Keratinocyte (primary cell): ENCODE results near the gene EXOSC6. TPM values are rescaled to one million over a fixed set of nuclear protein-coding genes. Genes with fewer than 3 reads are reported as not detected.

Experiments
- DNase-seq: peaks from one replicate; pipeline ENCODE4 v3.0.0-alpha.2; 2011; ENCODE audit warnings: low read depth, missing footprints, low spot score
- FAIRE-seq: peaks from 2 replicates; lab custom pipeline; 2011; peaks lifted over from hg19 to GRCh38; lab: Jason Lieb, UNC
- H2AFZ ChIP-seq: 2 replicates; pipeline ENCODE4 v1.6.0; 2012; ENCODE audit warnings: low read length, control low read depth, inconsistent platforms; ENCODE audit not compliant: control insufficient read depth
- H3K27ac ChIP-seq: 2 replicates; pipeline ENCODE4 v1.5.1; 2011; ENCODE audit warnings: low read length; ENCODE audit not compliant: control insufficient read depth, insufficient read depth
- H3K27me3 ChIP-seq: 3 replicates; pipeline ENCODE4 v1.6.0; 2011; ENCODE audit warnings: low read length; ENCODE audit not compliant: control insufficient read depth, insufficient read depth; ENCODE audit errors: extremely low read depth
- H3K36me3 ChIP-seq, 2 experiments: 2 replicates in 1 of 2; 3 replicates in 1 of 2; pipeline ENCODE4 v1.5.1; 2011; ENCODE audit warnings: low read length in 2 of 2, mild to moderate bottlenecking in 1 of 2; ENCODE audit not compliant: control insufficient read depth in 2 of 2, insufficient read depth in 2 of 2; ENCODE audit errors: extremely low read depth in 1 of 2
- H3K4me1 ChIP-seq: 3 replicates; pipeline ENCODE4 v1.5.1; 2011; ENCODE audit warnings: low read length; ENCODE audit not compliant: control insufficient read depth, insufficient read depth; ENCODE audit errors: extremely low read depth
- H3K4me2 ChIP-seq: 3 replicates; pipeline ENCODE4 v1.6.0; 2011; ENCODE audit warnings: low read depth, low read length; ENCODE audit not compliant: control insufficient read depth, insufficient read depth; ENCODE audit errors: extremely low read depth
- H3K4me3 ChIP-seq, 3 experiments: fragments of 200-600 bp in 1 of 3; sonication (generic) in 1 of 3; 2 replicates in 2 of 3; 3 replicates in 1 of 3; pipeline ENCODE4 v1.5.1; 2011 to 2016; ENCODE audit warnings: low read length in 3 of 3, mild to moderate bottlenecking in 3 of 3, control low read depth in 2 of 3, inconsistent platforms in 1 of 3, low read depth in 1 of 3, mixed read lengths in 1 of 3, mixed run types in 1 of 3, moderate library complexity in 1 of 3; ENCODE audit not compliant: control insufficient read depth in 2 of 3, insufficient read depth in 2 of 3; ENCODE audit errors: extremely low read depth in 1 of 3
- H3K79me2 ChIP-seq: 2 replicates; pipeline ENCODE4 v1.6.0; 2012; ENCODE audit warnings: low read length; ENCODE audit not compliant: control insufficient read depth, insufficient read depth
- H3K9ac ChIP-seq: 3 replicates; pipeline ENCODE4 v1.6.0; 2011; ENCODE audit warnings: low read length; ENCODE audit not compliant: control insufficient read depth, insufficient read depth; ENCODE audit errors: extremely low read depth
- H3K9me1 ChIP-seq: 3 replicates; pipeline ENCODE4 v1.6.0; 2011; ENCODE audit warnings: low read length; ENCODE audit not compliant: control insufficient read depth, insufficient read depth; ENCODE audit errors: extremely low read depth
- H3K9me3 ChIP-seq: 2 replicates; pipeline ENCODE4 v1.5.1; 2012; ENCODE audit warnings: low read depth, low read length; ENCODE audit not compliant: control insufficient read depth
- H4K20me1 ChIP-seq: 3 replicates; pipeline ENCODE4 v1.6.0; 2011; ENCODE audit warnings: low read length; ENCODE audit not compliant: control insufficient read depth, insufficient read depth; ENCODE audit errors: extremely low read depth
- CTCF ChIP-seq, 3 experiments: IDR thresholded peaks in 1 of 3; conservative IDR thresholded peaks in 1 of 3; optimal IDR thresholded peaks in 1 of 3; 2 replicates in 2 of 3; 3 replicates in 1 of 3; pipeline versions ENCODE3 to v1.5.1; 2011; ENCODE audit warnings: low read length in 3 of 3, mild to moderate bottlenecking in 3 of 3, moderate library complexity in 2 of 3, control low read depth in 1 of 3, inconsistent platforms in 1 of 3; ENCODE audit not compliant: insufficient read depth in 2 of 3; ENCODE audit errors: extremely low read depth in 1 of 3
- EZH2 ChIP-seq: IDR thresholded peaks from one replicate; pipeline ENCODE4 v1.6.1; 2012; ENCODE audit warnings: inconsistent platforms, mild to moderate bottlenecking, low read length, moderate library complexity
- dilution Hi-C: fragments of 300-500 bp; cut with MboI; formaldehyde crosslinking; loops from one replicate; pipeline ENCODE4 v1.7.0; 2020; ENCODE audit warnings: low sequenced_read_pairs; ENCODE audit not compliant: extremely low pct_ligation_motif_present
- polyA plus RNA-seq, 5 experiments: library from polyadenylated mRNA; depleted of rRNA in 3 of 5; stranded (reverse) in 3 of 5; stranded (forward) in 1 of 5; unstranded in 1 of 5; fragments of >200 nt; gene quantifications; 1 replicate in 1 of 5; 2 replicates in 3 of 5; 3 replicates in 1 of 5; pipeline versions ENCODE4 v1.2.1 to v1.2.3, GENCODE V29; 2011 to 2012; ENCODE audit warnings: missing spikeins in 2 of 5, low read depth in 1 of 5, low replicate concordance in 1 of 5

Gene EXOSC6
- polyA plus RNA-seq, 1 donor (not counting 4 experiments of a cell fraction or from before 2014, with no cell fraction given): 7.5 TPM

GRCh38 chr16:70258065-70258464, 6.3 kb upstream of the EXOSC6 start:
- Histone ChIP-seq H3K4me1 (no peaks in the 10 kb centered on the region), H3K27me3 (no peaks in the 10 kb centered on the region), H3K27ac (no peak overlapping the region), H3K4me3 (no peak overlapping the region), H3K4me2 (no peak overlapping the region), H2AFZ (no peak overlapping the region), H3K9me3 (no peaks in the 10 kb centered on the region), H3K9ac (no peak overlapping the region), H4K20me1 (peaks cover 4% of the 10 kb centered on the region), H3K79me2 (no peaks in the 10 kb centered on the region), H3K9me1 (peaks cover 2% of the 10 kb centered on the region), H3K36me3 (peaks cover 52 to 61% of the 10 kb centered on the region in 2 experiments)
- DNase-seq: no peak
- TF ChIP-seq EZH2: no peak
- TF ChIP-seq CTCF (optimal IDR thresholded peaks at IDR 0.05 in 1 of 3, IDR thresholded peaks at IDR 0.05 in 1 of 3, conservative IDR thresholded peaks at IDR 0.05 in 1 of 3; ENCODE audit: extremely low read depth in 1 of 3, insufficient read depth in 2 of 3, low read length in 3 of 3): no peak
- dilution Hi-C loops: no loop called here
- FAIRE-seq: no peak

DNA sequence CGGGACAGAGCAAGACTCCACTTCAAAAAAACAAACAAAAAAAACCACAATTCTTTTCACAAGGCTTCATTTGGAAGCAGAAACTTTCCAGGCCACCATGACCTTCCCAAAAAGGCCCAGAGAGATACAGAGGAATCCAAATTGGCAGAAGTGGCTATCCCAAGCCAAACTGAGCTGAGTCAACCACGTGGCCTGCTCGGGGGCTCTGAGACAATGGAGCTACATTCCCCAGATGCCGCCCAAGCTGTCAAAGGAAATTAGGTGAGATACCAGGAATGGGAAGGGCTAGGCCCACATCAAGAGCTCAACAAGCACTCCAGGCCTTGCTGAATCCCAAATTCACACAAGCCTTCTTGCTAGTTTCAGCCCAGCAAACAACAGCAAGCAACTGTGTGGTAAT, 5.7 kb upstream of the EXOSC6 start:
- FAIRE-seq (no peak), DNase-seq (no peak)
- Histone ChIP-seq H3K27me3 (no peaks in the 10 kb centered on the region), H4K20me1 (peaks cover 7% of the 10 kb centered on the region), H3K9me3 (no peaks in the 10 kb centered on the region), H3K4me3 (no peak overlapping the region), H3K36me3 (peaks cover 59 to 63% of the 10 kb centered on the region in 2 experiments), H3K4me2 (no peak overlapping the region), H3K4me1 (no peaks in the 10 kb centered on the region), H3K79me2 (no peaks in the 10 kb centered on the region), H3K27ac (no peak overlapping the region), H3K9ac (no peak overlapping the region), H2AFZ (no peak overlapping the region), H3K9me1 (peaks cover 2% of the 10 kb centered on the region)
- no peak for TF ChIP-seq CTCF (optimal IDR thresholded peaks at IDR 0.05 in 1 of 3, IDR thresholded peaks at IDR 0.05 in 1 of 3, conservative IDR thresholded peaks at IDR 0.05 in 1 of 3; ENCODE audit: extremely low read depth in 1 of 3, insufficient read depth in 2 of 3, low read length in 3 of 3)
- no peak for TF ChIP-seq EZH2
- dilution Hi-C loops: no loop called here
